ENCODE measurements around the gene SETD3.

DNA sequence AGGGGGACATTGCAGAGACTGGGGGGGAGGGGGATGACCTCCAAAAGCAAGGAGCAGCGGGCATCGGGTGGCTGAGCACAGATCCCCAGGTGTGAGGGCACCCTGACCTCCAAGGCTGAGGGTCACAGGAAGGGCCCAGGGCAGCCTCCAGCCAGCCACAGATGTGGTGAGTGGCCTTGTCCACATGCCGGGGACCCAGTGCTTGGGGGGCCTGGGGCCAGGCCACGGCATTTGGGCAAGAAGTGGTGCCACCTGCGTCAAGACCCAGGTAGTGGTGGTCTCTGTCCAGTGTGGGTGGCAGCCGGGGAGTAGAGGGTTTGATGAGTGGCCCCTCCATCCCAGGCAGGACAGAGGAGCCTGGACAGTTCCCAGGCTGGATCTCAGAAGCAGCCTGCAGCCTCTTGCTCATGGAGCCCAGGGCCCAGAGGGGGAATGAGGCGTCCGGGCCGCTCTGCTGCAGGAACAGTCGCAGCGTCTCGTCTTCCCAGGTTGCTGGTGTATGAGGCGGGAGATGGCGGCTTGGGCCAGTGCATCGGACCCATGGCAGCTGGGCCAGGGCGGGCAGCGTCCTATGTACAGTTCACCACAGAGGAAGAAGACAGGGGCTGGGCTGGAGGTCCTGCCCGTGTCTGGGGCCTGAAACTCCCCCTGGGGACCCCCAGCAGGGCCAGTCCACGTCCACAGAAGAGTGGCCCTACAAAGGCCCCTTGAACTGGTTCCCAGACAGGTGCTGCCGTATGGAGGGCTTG, 34.1 kb upstream of the SETD3 start:
- no peak for TF ChIP-seq GATA2 (IDR thresholded peaks at IDR 0.05; ENCODE audit: low read depth, low read length)
- no peak for TF ChIP-seq GATA3 (IDR thresholded peaks at IDR 0.05; ENCODE audit: low read depth, low read length)

Measured in SH-SY5Y (cell line).